ENCODE measurements around the gene ACSS1.

ACSS1 gene

DNA sequence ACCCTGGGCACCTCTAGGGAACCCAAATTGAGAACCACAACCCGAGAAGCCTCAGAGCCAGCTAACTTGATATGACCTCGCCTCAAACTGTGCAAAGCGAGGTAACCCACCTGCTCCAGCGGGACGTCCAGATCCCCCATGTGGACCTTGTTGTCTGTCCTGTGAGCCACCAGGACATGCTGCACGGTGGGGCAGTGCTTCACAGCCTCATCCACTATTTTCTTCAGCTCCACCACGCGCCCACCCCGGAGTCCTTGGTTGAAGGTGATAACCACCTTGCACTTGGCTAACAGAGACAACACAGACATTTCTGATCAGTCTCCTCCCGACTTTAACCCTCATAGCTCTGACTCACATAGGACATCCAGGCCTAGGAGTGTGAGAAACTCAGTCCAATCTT, 34.6 kb downstream of the ACSS1 start:
- H3K4me3 ChIP-seq (ENCODE audit: low read depth, low read length): no peak overlapping the region
- in situ Hi-C loops (cut with HindIII; ENCODE audit: low sequenced_read_pairs): no loop called here
- DNase-seq (ENCODE audit: low read depth, low spot score): no peak
- no peak for TF ChIP-seq CTCF (IDR thresholded peaks at IDR 0.05; ENCODE audit: low read depth, low read length)

GRCh38 chr20:25022680-25023079, 35.3 kb downstream of the ACSS1 start:
- no peak for DNase-seq (ENCODE audit: low read depth, low spot score)
- in situ Hi-C loops (cut with HindIII; ENCODE audit: low sequenced_read_pairs): no loop called here
- TF ChIP-seq CTCF (IDR thresholded peaks at IDR 0.05; ENCODE audit: low read depth, low read length): no peak
- H3K4me3 ChIP-seq (ENCODE audit: low read depth, low read length): no peak overlapping the region

- in situ Hi-C loops (cut with HindIII; ENCODE audit: low sequenced_read_pairs): no loop called here
- TF ChIP-seq CTCF (IDR thresholded peaks at IDR 0.05; ENCODE audit: low read depth, low read length): no peak
- DNase-seq (ENCODE audit: low read depth, low spot score): no peak
- no peak overlapping the region for H3K4me3 ChIP-seq (ENCODE audit: low read depth, low read length)
Observed at GRCh38 chr20:25021336-25021735, 36.6 kb downstream of the ACSS1 start.

- in situ Hi-C loops (cut with HindIII; ENCODE audit: low sequenced_read_pairs): no loop called here
- no peak for DNase-seq (ENCODE audit: low read depth, low spot score)
- H3K4me3 ChIP-seq (ENCODE audit: low read depth, low read length): no peak overlapping the region
- no peak for TF ChIP-seq CTCF (IDR thresholded peaks at IDR 0.05; ENCODE audit: low read depth, low read length)
Observed at GRCh38 chr20:25020901-25021301, 37.0 kb downstream of the ACSS1 start.

DNA sequence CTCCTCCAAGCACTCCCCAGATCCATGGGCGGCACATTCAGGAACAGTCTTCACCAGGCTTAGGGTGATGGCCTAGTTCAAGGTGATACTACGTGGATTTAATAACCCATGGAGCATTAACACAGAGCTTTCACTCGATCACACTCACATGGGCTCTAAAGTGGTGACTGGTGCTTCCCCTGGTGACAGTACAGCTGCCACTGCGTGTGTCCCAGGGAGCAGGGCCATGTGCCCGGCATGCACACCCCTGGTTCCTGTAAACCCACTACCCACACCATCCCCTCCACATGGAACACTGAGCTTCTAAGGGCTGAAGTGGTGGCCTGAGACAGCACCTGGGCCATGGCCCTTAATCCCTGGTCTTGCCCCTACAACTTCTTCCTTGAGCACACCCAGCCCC, 37.6 kb downstream of the ACSS1 start:
- no peak for TF ChIP-seq CTCF (IDR thresholded peaks at IDR 0.05; ENCODE audit: low read depth, low read length)
- in situ Hi-C loops (cut with HindIII; ENCODE audit: low sequenced_read_pairs): no loop called here
- H3K4me3 ChIP-seq (ENCODE audit: low read depth, low read length): no peak overlapping the region
- DNase-seq (ENCODE audit: low read depth, low spot score): no peak

GRCh38 chr20:25019381-25020155, 38.4 kb downstream of the ACSS1 start:
- no peak overlapping the region for H3K4me3 ChIP-seq (ENCODE audit: low read depth, low read length)
- no peak for TF ChIP-seq CTCF (IDR thresholded peaks at IDR 0.05; ENCODE audit: low read depth, low read length)
- in situ Hi-C loops (cut with HindIII; ENCODE audit: low sequenced_read_pairs): no loop called here
- DNase-seq (ENCODE audit: low read depth, low spot score): no peak

All from astrocyte of the spinal cord (primary cell).